ENCODE results near the gene STAC3. TPM values are rescaled to one million over a fixed set of nuclear protein-coding genes. Genes with fewer than 3 reads are reported as not detected.
"Not testable (repeated sequence)": the region's sequence is repeated elsewhere in the genome, so short reads cannot be mapped to it uniquely, and the experiment has no call there.

The STAC3 gene
- total RNA-seq, 1 experiment from 2014 or later, result 2.8 TPM

- H3K36me3 Mint-ChIP-seq (ENCODE audit: insufficient read depth in 1 of 3, low read depth in 3 of 3), result peaks cover 16 to 54% (median 53%) of the 10 kb centered on the region in 3 experiments; a peak in 6 of 7 replicates
- H3K27ac ChIP-seq (ENCODE audit: insufficient read length, low read depth, low read length), result no peak overlapping the region
- no peak overlapping the region for H3T11ph ChIP-seq (ENCODE audit: low read length)
- no peak overlapping the region for H3K23ac ChIP-seq (ENCODE audit: insufficient read length, low read depth, low read length)
- H3K4me1 ChIP-seq (ENCODE audit: insufficient read depth, low read length), result no peaks in the 10 kb centered on the region; the same call in 1 of the 2 replicates
- H3K27me3 Mint-ChIP-seq (ENCODE audit: low read depth), result no peaks in the 10 kb centered on the region
- no peak overlapping the region for H2AK5ac ChIP-seq (ENCODE audit: insufficient read length, low read length)
- peaks cover 0 to 3% of the 10 kb centered on the region in 2 experiments; a peak in 1 of 5 replicates for H3K9me3 Mint-ChIP-seq
- peak; percentile 62 for DNase-seq
- H2BK15ac ChIP-seq (ENCODE audit: low read depth, low read length), result no peak overlapping the region
- H3K4me2 ChIP-seq (ENCODE audit: insufficient read depth, insufficient read length, low read length), result no peak overlapping the region
- no peak overlapping the region for H2AFZ ChIP-seq (ENCODE audit: low read length)
- H2BK12ac ChIP-seq (ENCODE audit: insufficient read length, low read depth, low read length), result no peak overlapping the region
- no peak overlapping the region for H3K14ac ChIP-seq (ENCODE audit: insufficient read depth, low read length)
- no peaks in the 10 kb centered on the region for H3K9me3 ChIP-seq (ENCODE audit: control insufficient read depth, low read depth, low read length)
- no peak overlapping the region for H2BK20ac ChIP-seq (ENCODE audit: low read depth, low read length, poor library complexity, severe bottlenecking)
- H3K27ac Mint-ChIP-seq, result peak overlapping the region in 2 of 3 experiments; percentile 51 to 65; a peak in 2 of 7 replicates
- no peak overlapping the region for H3K9ac ChIP-seq (ENCODE audit: extremely low read depth, insufficient read length, low read length)
- no peak overlapping the region for H3K4me3 Mint-ChIP-seq
- no peaks in the 10 kb centered on the region for H3K27me3 ChIP-seq (ENCODE audit: insufficient read depth, low read length)
- H2BK120ac ChIP-seq (ENCODE audit: low read depth, low read length, poor library complexity, severe bottlenecking), result no peak overlapping the region
- no peak overlapping the region for H3K18ac ChIP-seq (ENCODE audit: insufficient read length, low read depth, low read length)
- peaks cover 10 to 13% of the 10 kb centered on the region in 2 experiments for H3K4me1 Mint-ChIP-seq
- H3K4ac ChIP-seq (ENCODE audit: low read depth, low read length), result no peak overlapping the region
- H3K23me2 ChIP-seq (ENCODE audit: insufficient read length, low read depth, low read length, poor library complexity, severe bottlenecking), result no peaks in the 10 kb centered on the region
- H3K56ac ChIP-seq (ENCODE audit: insufficient read length, low read depth, low read length), result no peak overlapping the region
- peak; percentile 70 for TF ChIP-seq CTCF (conservative IDR thresholded peaks at IDR 0.05)
- H4K5ac ChIP-seq (ENCODE audit: insufficient read length, low read depth, low read length), result no peak overlapping the region
- H4K91ac ChIP-seq (ENCODE audit: insufficient read length, low read depth, low read length), result no peak overlapping the region
- no peaks in the 10 kb centered on the region for H3K79me2 ChIP-seq (ENCODE audit: insufficient read depth, low read length)
- no CpG with 5 or more reads among the region's 4 CpGs for WGBS (ENCODE audit: extremely low coverage, insufficient read length, low lambda C conversion rate)
- H4K8ac ChIP-seq (replicated peaks; ENCODE audit: insufficient read length, low read depth, low read length), result no peak overlapping the region
- no peaks in the 10 kb centered on the region for H4K20me1 ChIP-seq (ENCODE audit: control insufficient read depth, insufficient read depth, insufficient read length)
- no peak overlapping the region for H2BK5ac ChIP-seq (ENCODE audit: insufficient read length, low read length)
- no peaks in the 10 kb centered on the region for H3K79me1 ChIP-seq (ENCODE audit: insufficient read depth, low read depth, low read length, poor library complexity, severe bottlenecking)
These were observed 26.1 kb upstream of the STAC3 start for GRCh38 chr12:57276935-57277563.

GRCh38 chr12:57276233-57276632, 25.2 kb upstream of the STAC3 start:
- H4K20me1 ChIP-seq (ENCODE audit: control insufficient read depth, insufficient read depth, insufficient read length); H3K18ac ChIP-seq (ENCODE audit: insufficient read length, low read depth, low read length); H3K56ac ChIP-seq (ENCODE audit: insufficient read length, low read depth, low read length); H2BK15ac ChIP-seq (ENCODE audit: low read depth, low read length); H3K27ac ChIP-seq (ENCODE audit: insufficient read length, low read depth, low read length); H4K91ac ChIP-seq (ENCODE audit: insufficient read length, low read depth, low read length); H2BK20ac ChIP-seq (ENCODE audit: low read depth, low read length, poor library complexity, severe bottlenecking); H4K8ac ChIP-seq (replicated peaks; ENCODE audit: insufficient read length, low read depth, low read length); H4K5ac ChIP-seq (ENCODE audit: insufficient read length, low read depth, low read length); H3K4me2 ChIP-seq (ENCODE audit: insufficient read depth, insufficient read length, low read length); H2AFZ ChIP-seq (ENCODE audit: low read length); H3T11ph ChIP-seq (ENCODE audit: low read length); H3K9me3 Mint-ChIP-seq; H3K14ac ChIP-seq (ENCODE audit: insufficient read depth, low read length); H3K4ac ChIP-seq (ENCODE audit: low read depth, low read length); H3K27me3 ChIP-seq (ENCODE audit: insufficient read depth, low read length); H3K79me2 ChIP-seq (ENCODE audit: insufficient read depth, low read length); H2BK12ac ChIP-seq (ENCODE audit: insufficient read length, low read depth, low read length); H3K79me1 ChIP-seq (ENCODE audit: insufficient read depth, low read depth, low read length, poor library complexity, severe bottlenecking); H3K9ac ChIP-seq (ENCODE audit: extremely low read depth, insufficient read length, low read length); H3K27me3 Mint-ChIP-seq (ENCODE audit: low read depth); H2BK5ac ChIP-seq (ENCODE audit: insufficient read length, low read length); H3K27ac Mint-ChIP-seq; H3K4me3 Mint-ChIP-seq; H2AK5ac ChIP-seq (ENCODE audit: insufficient read length, low read length); H2BK120ac ChIP-seq (ENCODE audit: low read depth, low read length, poor library complexity, severe bottlenecking); H3K23me2 ChIP-seq (ENCODE audit: insufficient read length, low read depth, low read length, poor library complexity, severe bottlenecking); H3K4me1 ChIP-seq (ENCODE audit: insufficient read depth, low read length); H3K9me3 ChIP-seq (ENCODE audit: control insufficient read depth, low read depth, low read length); H3K23ac ChIP-seq (ENCODE audit: insufficient read length, low read depth, low read length); DNase-seq: not testable (repeated sequence)
- Mint-ChIP-seq H3K36me3 (ENCODE audit: insufficient read depth in 1 of 3, low read depth in 3 of 3) (peaks cover 13 to 46% (median 46%) of the 10 kb centered on the region in 3 experiments; a peak in 6 of 7 replicates), H3K4me1 (peaks cover 10 to 14% of the 10 kb centered on the region in 2 experiments)
- no CpG with 5 or more reads among the region's 6 CpGs for WGBS (ENCODE audit: extremely low coverage, insufficient read length, low lambda C conversion rate)

All from H9 (cell line).